ENCODE results near the gene ADPRHL1. TPM values are rescaled to one million over a fixed set of nuclear protein-coding genes. Genes with fewer than 3 reads are reported as not detected.

ADPRHL1 gene
- total RNA-seq, 1 experiment from 2014 or later: 11.5 TPM

GRCh38 chr13:113486698-113487097 is 33.4 kb upstream of the ADPRHL1 start:
- no peak overlapping the region for H3K4me2 ChIP-seq
- ChIA-PET POLR2A (ENCODE audit: unreplicated experiment) (no interaction called here), CTCF (no interaction called here)
- peaks cover 3% of the 10 kb centered on the region; the same call in 1 of the 2 replicates for H3K36me3 ChIP-seq (ENCODE audit: low read depth)
- peaks cover 19% of the 10 kb centered on the region for H3K4me1 ChIP-seq (replicated peaks; ENCODE audit: insufficient read depth)
- TF ChIP-seq CTCF (conservative IDR thresholded peaks at IDR 0.05) (no peak), EZH2 (IDR thresholded peaks at IDR 0.05; ENCODE audit: low read depth) (no peak)
- H3K79me2 ChIP-seq (ENCODE audit: low read depth): peaks cover 84% of the 10 kb centered on the region
- no TSS peak for BruUV-seq (replicated peaks)
- no peaks in the 10 kb centered on the region for H3K27me3 ChIP-seq (ENCODE audit: insufficient read depth, low read depth)
- peaks cover 10% of the 10 kb centered on the region; the same call in 1 of the 2 replicates for H3F3A ChIP-seq (ENCODE audit: insufficient read depth, low read depth)
- no peak overlapping the region for H2AFZ ChIP-seq
- no peak overlapping the region for H3K27ac ChIP-seq
- H3K9me3 ChIP-seq (ENCODE audit: insufficient read depth, low read depth): no peaks in the 10 kb centered on the region
- no peak overlapping the region for H3K4me3 ChIP-seq
- H3K9me2 ChIP-seq (ENCODE audit: insufficient read depth): no peaks in the 10 kb centered on the region
- no peak for DNase-seq
- peaks cover 38% of the 10 kb centered on the region for H4K20me1 ChIP-seq (ENCODE audit: insufficient read depth)
- intact Hi-C loops (cut with micrococcal nuclease; ENCODE audit: unreplicated experiment): no loop called here

- no peak overlapping the region for H3K4me2 ChIP-seq
- no peak overlapping the region for H3K4me3 ChIP-seq
- peaks cover 5% of the 10 kb centered on the region; the same call in 1 of the 2 replicates for H3K36me3 ChIP-seq (ENCODE audit: low read depth)
- H3K9me2 ChIP-seq (ENCODE audit: insufficient read depth): no peaks in the 10 kb centered on the region
- TF ChIP-seq CTCF (conservative IDR thresholded peaks at IDR 0.05) (no peak), EZH2 (IDR thresholded peaks at IDR 0.05; ENCODE audit: low read depth) (no peak)
- H3F3A ChIP-seq (ENCODE audit: insufficient read depth, low read depth): peaks cover 10% of the 10 kb centered on the region; the same call in 1 of the 2 replicates
- ChIA-PET POLR2A (ENCODE audit: unreplicated experiment) (no interaction called here), CTCF (interaction anchor here (0.7 kb wide), 1 partner anchor 430 kb away, joined by 3 read pairs; no protein-coding TSS in a partner anchor)
- peaks cover 79% of the 10 kb centered on the region for H3K79me2 ChIP-seq (ENCODE audit: low read depth)
- peaks cover 17% of the 10 kb centered on the region for H3K4me1 ChIP-seq (replicated peaks; ENCODE audit: insufficient read depth)
- no peaks in the 10 kb centered on the region for H3K27me3 ChIP-seq (ENCODE audit: insufficient read depth, low read depth)
- BruUV-seq (replicated peaks): no TSS peak
- no peak overlapping the region for H3K27ac ChIP-seq
- no peak for DNase-seq
- H3K9me3 ChIP-seq (ENCODE audit: insufficient read depth, low read depth): no peaks in the 10 kb centered on the region
- no peak overlapping the region for H2AFZ ChIP-seq
- peaks cover 44% of the 10 kb centered on the region for H4K20me1 ChIP-seq (ENCODE audit: insufficient read depth)
- intact Hi-C loops (cut with micrococcal nuclease; ENCODE audit: unreplicated experiment): no loop called here
Observed at GRCh38 chr13:113485545-113485944, 32.3 kb upstream of the ADPRHL1 start.

- peaks cover 34% of the 10 kb centered on the region for H4K20me1 ChIP-seq (ENCODE audit: insufficient read depth)
- no peaks in the 10 kb centered on the region for H3K9me2 ChIP-seq (ENCODE audit: insufficient read depth)
- H3K4me2 ChIP-seq: no peak overlapping the region
- intact Hi-C loops (cut with micrococcal nuclease; ENCODE audit: unreplicated experiment): no loop called here
- no peak overlapping the region for H3K27ac ChIP-seq
- CTCF ChIA-PET: no interaction called here
- no peaks in the 10 kb centered on the region for H3K9me3 ChIP-seq (ENCODE audit: insufficient read depth, low read depth)
- TF ChIP-seq EZH2 (IDR thresholded peaks at IDR 0.05; ENCODE audit: low read depth): no peak
- TF ChIP-seq CTCF (conservative IDR thresholded peaks at IDR 0.05): no peak
- H3K27me3 ChIP-seq (ENCODE audit: insufficient read depth, low read depth): no peaks in the 10 kb centered on the region
- H3F3A ChIP-seq (ENCODE audit: insufficient read depth, low read depth): peaks cover 5% of the 10 kb centered on the region; the same call in 1 of the 2 replicates
- H3K79me2 ChIP-seq (ENCODE audit: low read depth): peaks cover 64% of the 10 kb centered on the region
- DNase-seq: no peak
- peaks cover 22% of the 10 kb centered on the region for H3K36me3 ChIP-seq (ENCODE audit: low read depth)
- H3K4me3 ChIP-seq: no peak overlapping the region
- BruUV-seq (replicated peaks): no TSS peak
- no peak overlapping the region for H2AFZ ChIP-seq
- POLR2A ChIA-PET (ENCODE audit: unreplicated experiment): interaction anchor here (0.6 kb wide), 1 partner anchor 9 kb away, joined by 3 read pairs; no protein-coding TSS in a partner anchor
- peaks cover 6% of the 10 kb centered on the region; the same call in 1 of the 2 replicates for H3K4me1 ChIP-seq (replicated peaks; ENCODE audit: insufficient read depth)
Observed at GRCh38 chr13:113483504-113484293, 30.4 kb upstream of the ADPRHL1 start.
